Ovary (tissue), 9 donors: Measurements from ENCODE around the gene TNFRSF4. TPM values are rescaled to one million over a fixed set of nuclear protein-coding genes. Genes with fewer than 3 reads are reported as not detected.
A peak's percentile ranks its signal among the peaks of the same experiment; 100 is the strongest.

Experiments used
- DNase-seq, 5 donors: peaks; one replicate each; pipeline ENCODE4 v3.0.0-alpha.2; 2019 to 2020
- H3K27ac ChIP-seq, 2 donors: fragments of 200-600 bp; one replicate each; pipeline versions ENCODE4 v1.5.1 to v1.8.0; 2019 to 2022
- H3K27me3 ChIP-seq: fragments of 200-600 bp; one replicate; pipeline ENCODE4 v1.8.0; 2022
- H3K36me3 ChIP-seq: fragments of 200-600 bp; sonication (generic); one replicate; pipeline ENCODE4 v1.5.1; 2019
- H3K4me1 ChIP-seq: one replicate; pipeline ENCODE4 v1.8.1; 2013; ENCODE audit warnings: mild to moderate bottlenecking, moderate library complexity; ENCODE audit not compliant: insufficient read depth
- H3K4me3 ChIP-seq: fragments of 200-600 bp; sonication (generic); one replicate; pipeline ENCODE4 v1.5.1; 2017
- H3K9me3 ChIP-seq, 2 donors: fragments of 200-600 bp in 1 of 2; sonication (generic) in 1 of 2; one replicate each; pipeline versions ENCODE4 v1.5.1 to v1.8.1; 2013 to 2019; ENCODE audit warnings: mild to moderate bottlenecking in 1 of 2, moderate library complexity in 1 of 2
- EP300 ChIP-seq: sonication (generic); formaldehyde crosslinking; IDR thresholded peaks from one replicate; pipeline ENCODE4 v1.6.1; 2017; ENCODE audit warnings: antibody characterized with exemption
- POLR2A ChIP-seq: fragments of 450-650 bp; IDR thresholded peaks from one replicate; pipeline ENCODE4 v1.6.1; 2017; ENCODE audit warnings: antibody characterized with exemption, mild to moderate bottlenecking, moderate library complexity
- WGBS, 3 donors: extraction: QIAGEN DNeasy Blood & Tissue Kit in 1 of 3; methylation state at CpG; one replicate each; pipeline versions ENCODE4 v1.1.5 to v1.1.7; 2013 to 2017; 5-methylcytosine and 5-hydroxymethylcytosine counted together
- intact Hi-C, 4 donors: fragments of 100-400 bp; cut with DNase I; formaldehyde crosslinking; loops; one replicate each; pipeline versions ENCODE4 v1.11.0 to v1.15.1; 2022 to 2023
- polyA plus RNA-seq, 2 donors: library from polyadenylated mRNA; stranded (reverse); fragments of 200-250 nt in 1 of 2; fragments of 350-450 nt in 1 of 2; fragmentation: Illumina TruSeq in 1 of 2; extraction: RNeasy Lipid Tissue Mini Kit (QIAGEN cat#74804) in 1 of 2; gene quantifications; one replicate each; pipeline ENCODE4 v1.2.3, GENCODE V29; 2013 to 2014
- total RNA-seq, 7 donors: library from RNA; depleted of rRNA in 2 of 7; stranded (reverse); fragments of >200 nt in 2 of 7; fragmentation: NEBNext Ultra II Directional in 3 of 7; extraction: Animal tissue kit (Norgen Biotek cat#: 25700) in 3 of 7; gene quantifications; one replicate each; pipeline versions ENCODE4 v1.1.0 to v1.2.4, GENCODE V29; 2016 to 2023
- TF ChIP-seq, protein P1 (sequence below), 3 donors: fragments of 450-650 bp in 2 of 3; fragments of 200-600 bp in 1 of 3; IDR thresholded peaks; one replicate each; pipeline versions ENCODE4 v1.5.1 to v1.8.0; 2016 to 2022; ENCODE audit warnings: antibody characterized with exemption in 3 of 3, mild to moderate bottlenecking in 1 of 3
- donor health status: DM: no; HTN: no; CAD: no; lungs with moderate emphysema.
- donor health status: DM: no; HTN: no; CAD: no.
- donor health status: Bipolar disorder and iron deficiency.
- donor health status: DM: yes; HTN: yes; CAD: no.
- donor health status: DM: no; HTN: no; CAD: no.
- donor health status: DM: yes; HTN: yes; CAD: no.

Gene TNFRSF4
- total and polyA plus RNA-seq, 9 donors, result 0.37 to 2.5 (median 0.89) TPM; not detected in 1

DNA sequence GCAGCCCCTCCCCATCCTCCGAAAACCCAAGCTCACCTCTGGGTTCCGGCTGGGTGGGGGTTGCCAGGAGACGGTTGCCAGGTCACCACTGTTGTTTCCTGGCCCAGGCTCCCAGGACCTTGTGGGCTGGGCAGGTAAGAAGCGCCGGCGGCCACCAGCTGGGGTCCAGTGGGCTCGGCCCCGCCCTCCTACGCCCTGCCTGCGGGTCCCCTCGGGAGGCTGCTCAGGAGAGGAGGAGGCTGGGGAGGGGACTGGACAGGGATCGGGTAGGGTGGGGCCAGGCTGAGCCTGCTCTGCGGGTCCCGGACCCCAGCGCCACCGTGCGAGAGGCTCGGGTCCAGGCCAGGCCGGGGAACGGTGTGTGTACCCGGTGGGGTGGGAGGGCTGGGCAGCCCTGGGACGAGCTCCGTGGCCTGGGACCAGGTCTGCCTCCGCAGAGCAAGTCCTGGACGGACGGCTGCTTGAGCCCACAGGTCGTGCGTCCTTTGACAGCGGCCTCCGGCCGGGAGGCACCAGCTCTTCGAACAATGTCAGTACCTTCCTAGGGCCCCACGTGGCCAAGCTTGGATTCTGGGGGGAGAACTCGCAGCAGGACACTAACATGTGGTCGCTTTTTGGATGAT is 40.0 kb downstream of the TNFRSF4 start, which contains the start of gene TTLL10:
TTLL10 (plus strand) TSS at position 88 of the 623 bp plus-strand sequence. CDS start 5,336 bp downstream, outside the sequence.
- Histone ChIP-seq H3K4me1 (no peaks in the 10 kb centered on the region), H3K36me3 (no peaks in the 10 kb centered on the region), H3K27ac (no peak within 1 kb of the TSS), H3K9me3 (no peaks in the 10 kb centered on the region), H3K27me3 (no peaks in the 10 kb centered on the region), H3K4me3 (no peak within 1 kb of the TSS)
- TF ChIP-seq, protein P1, sequence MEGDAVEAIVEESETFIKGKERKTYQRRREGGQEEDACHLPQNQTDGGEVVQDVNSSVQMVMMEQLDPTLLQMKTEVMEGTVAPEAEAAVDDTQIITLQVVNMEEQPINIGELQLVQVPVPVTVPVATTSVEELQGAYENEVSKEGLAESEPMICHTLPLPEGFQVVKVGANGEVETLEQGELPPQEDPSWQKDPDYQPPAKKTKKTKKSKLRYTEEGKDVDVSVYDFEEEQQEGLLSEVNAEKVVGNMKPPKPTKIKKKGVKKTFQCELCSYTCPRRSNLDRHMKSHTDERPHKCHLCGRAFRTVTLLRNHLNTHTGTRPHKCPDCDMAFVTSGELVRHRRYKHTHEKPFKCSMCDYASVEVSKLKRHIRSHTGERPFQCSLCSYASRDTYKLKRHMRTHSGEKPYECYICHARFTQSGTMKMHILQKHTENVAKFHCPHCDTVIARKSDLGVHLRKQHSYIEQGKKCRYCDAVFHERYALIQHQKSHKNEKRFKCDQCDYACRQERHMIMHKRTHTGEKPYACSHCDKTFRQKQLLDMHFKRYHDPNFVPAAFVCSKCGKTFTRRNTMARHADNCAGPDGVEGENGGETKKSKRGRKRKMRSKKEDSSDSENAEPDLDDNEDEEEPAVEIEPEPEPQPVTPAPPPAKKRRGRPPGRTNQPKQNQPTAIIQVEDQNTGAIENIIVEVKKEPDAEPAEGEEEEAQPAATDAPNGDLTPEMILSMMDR (IDR thresholded peaks at IDR 0.05), result no peak
- TF ChIP-seq EP300 (no peak), POLR2A (no peak)
- intact Hi-C loops, result no loop called here
- DNase-seq, result peak in 1 of 5 donors; percentile 14
- 4 to 9% (median 9%) methylated on average over 25 to 35 of the region's 35 CpGs for WGBS, 3 donors

DNA sequence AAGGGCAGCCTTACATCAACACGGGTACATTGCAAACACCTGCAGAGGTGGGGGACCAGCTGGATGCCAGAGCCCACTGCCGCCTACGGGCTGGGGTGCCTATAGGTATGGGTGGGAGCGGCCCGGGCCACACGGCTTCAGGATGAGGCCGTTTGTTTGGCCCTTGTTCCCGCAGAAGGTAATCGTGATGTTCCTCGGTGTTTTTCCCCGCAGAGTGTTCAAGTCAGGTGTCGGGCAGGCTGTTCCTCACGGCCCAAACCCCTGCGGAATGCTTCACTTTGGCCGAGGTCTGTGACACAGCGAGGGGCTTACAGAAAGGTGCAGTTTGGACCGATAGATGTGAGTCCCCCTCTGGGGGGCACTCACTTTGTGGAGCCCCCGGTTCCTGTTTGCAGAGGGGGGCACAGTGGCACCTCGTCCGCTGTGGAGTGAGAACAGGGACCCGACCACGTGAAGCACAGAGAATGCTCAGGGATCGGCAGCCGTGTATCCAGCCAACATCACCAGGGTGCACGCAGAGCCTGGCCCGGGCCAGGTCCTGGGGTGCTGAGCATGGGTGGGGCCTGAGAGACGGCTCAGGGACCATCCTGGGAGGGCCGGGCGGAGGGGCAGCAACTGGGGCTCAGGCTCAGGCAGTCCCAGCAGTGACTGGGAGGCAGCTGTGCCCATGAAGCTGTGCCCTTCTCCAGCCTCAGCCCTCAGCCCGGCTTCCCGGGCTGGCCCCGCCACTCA is 40.7 kb downstream of the TNFRSF4 start:
- Histone ChIP-seq H3K27ac (no peak overlapping the region), H3K9me3 (no peaks in the 10 kb centered on the region), H3K27me3 (no peaks in the 10 kb centered on the region), H3K4me1 (no peaks in the 10 kb centered on the region), H3K4me3 (no peak overlapping the region), H3K36me3 (no peaks in the 10 kb centered on the region)
- 33 to 47% (median 44%) methylated on average over 24 to 32 of the region's 32 CpGs for WGBS, 3 donors
- DNase-seq, result peak in 1 of 5 donors; percentile 6
- TF ChIP-seq, protein P1 (IDR thresholded peaks at IDR 0.05), result no peak
- no peak for TF ChIP-seq POLR2A
- no peak for TF ChIP-seq EP300
- intact Hi-C loops, result no loop called here

DNA sequence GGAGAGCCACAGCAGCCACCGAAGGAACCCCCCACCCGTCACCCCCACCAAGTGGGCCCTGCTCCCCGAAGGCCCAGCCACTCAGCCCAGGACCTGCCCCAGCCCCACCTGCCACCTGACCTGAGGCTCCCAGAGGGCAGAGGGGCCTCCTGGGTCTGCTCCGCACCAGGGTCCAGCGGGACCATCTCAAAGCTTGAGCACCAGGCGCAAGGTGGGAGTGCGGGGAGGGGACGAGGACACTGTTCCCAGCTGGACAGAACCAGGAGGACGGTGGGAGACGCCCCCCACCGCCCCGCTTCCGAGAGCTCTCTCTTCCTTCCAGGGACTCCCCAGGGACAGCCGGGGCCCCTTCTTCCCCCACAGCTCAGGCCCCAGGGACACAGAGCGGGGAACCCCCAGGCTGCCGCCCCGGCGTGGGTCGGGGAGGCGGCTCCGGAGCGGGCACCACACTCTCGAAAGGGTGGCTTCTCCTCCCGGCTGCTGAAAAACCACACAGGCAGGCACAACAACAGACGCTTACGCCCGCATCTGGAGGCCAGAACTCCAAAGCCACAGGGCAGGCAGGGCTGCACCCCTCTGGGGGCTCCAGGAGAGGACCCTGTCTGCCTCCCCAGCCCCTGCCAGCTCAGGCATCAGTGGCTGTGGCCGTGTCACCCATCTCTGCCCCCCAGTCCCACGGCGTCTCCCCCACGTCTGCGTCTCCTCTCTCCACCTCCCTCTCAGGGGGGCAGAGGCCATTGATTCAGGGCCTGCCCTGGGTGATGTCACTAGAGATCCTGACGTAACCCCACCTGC is 42.2 kb downstream of the TNFRSF4 start:
- WGBS, 3 donors, result 64 to 76% (median 73%) methylated on average over 31 to 33 of the region's 33 CpGs
- Histone ChIP-seq H3K36me3 (no peaks in the 10 kb centered on the region), H3K27me3 (no peaks in the 10 kb centered on the region), H3K27ac (no peak overlapping the region), H3K4me1 (no peaks in the 10 kb centered on the region), H3K9me3 (no peaks in the 10 kb centered on the region), H3K4me3 (no peak overlapping the region)
- TF ChIP-seq, protein P1 (IDR thresholded peaks at IDR 0.05), result no peak
- intact Hi-C loops, result no loop called here
- peak in 1 of 5 donors; percentile 16 for DNase-seq

DNA sequence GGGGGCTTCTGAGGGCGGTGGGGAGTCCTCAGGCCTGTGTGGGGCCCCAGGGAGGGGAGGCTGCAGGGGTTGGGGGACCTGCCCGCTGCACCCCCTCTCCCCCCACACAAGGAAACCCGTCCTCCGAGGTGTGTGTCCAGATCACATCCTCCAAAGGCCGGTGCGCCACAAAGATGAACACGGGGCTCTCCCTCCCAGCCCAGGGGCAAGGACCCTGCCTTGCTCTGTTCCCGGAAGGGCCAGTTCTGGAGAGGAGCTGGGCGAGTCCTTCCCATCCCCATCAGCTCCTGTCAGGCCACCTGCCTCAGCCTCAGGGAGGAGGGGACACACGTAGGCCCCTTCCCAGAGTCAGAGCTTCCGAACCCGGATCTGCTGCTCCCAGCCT is 42.8 kb downstream of the TNFRSF4 start:
- Histone ChIP-seq H3K4me3 (no peak overlapping the region), H3K9me3 (no peaks in the 10 kb centered on the region), H3K27me3 (no peaks in the 10 kb centered on the region), H3K27ac (no peak overlapping the region), H3K4me1 (no peaks in the 10 kb centered on the region), H3K36me3 (no peaks in the 10 kb centered on the region)
- DNase-seq, result no peak
- WGBS, 3 donors, result 53 to 56% (median 53%) methylated on average over 12 of the region's 12 CpGs
- intact Hi-C loops, result no loop called here
- TF ChIP-seq POLR2A, result no peak
- no peak for TF ChIP-seq EP300
- TF ChIP-seq, protein P1 (IDR thresholded peaks at IDR 0.05), result no peak
